ENCODE results near the gene ADGRG2. TPM values are rescaled to one million over a fixed set of nuclear protein-coding genes. Genes with fewer than 3 reads are reported as not detected.

The ADGRG2 gene
- total RNA-seq, 1 donor from 2014 or later, result 0.88 TPM

- DNase-seq (ENCODE audit: low read depth), result no peak
- Histone ChIP-seq H3K4me3 (ENCODE audit: low read depth, low read length) (no peak overlapping the region), H3K36me3 (ENCODE audit: control insufficient read depth, insufficient read depth, low read length) (no peaks in the 10 kb centered on the region), H3K27me3 (ENCODE audit: control insufficient read depth, insufficient read depth, low read length) (no peaks in the 10 kb centered on the region)
- no peak for TF ChIP-seq CTCF (IDR thresholded peaks at IDR 0.05; ENCODE audit: insufficient read depth, low read length, poor library complexity, severe bottlenecking)
These were observed 63.2 kb downstream of the ADGRG2 start for GRCh38 chrX:19059067-19059466.

- no peak for TF ChIP-seq CTCF (IDR thresholded peaks at IDR 0.05; ENCODE audit: insufficient read depth, low read length, poor library complexity, severe bottlenecking)
These were observed 64.4 kb downstream of the ADGRG2 start for GRCh38 chrX:19057856-19058255.

GRCh38 chrX:19049110-19049509, 73.2 kb downstream of the ADGRG2 start:
- Histone ChIP-seq H3K27me3 (ENCODE audit: control insufficient read depth, insufficient read depth, low read length) (no peaks in the 10 kb centered on the region), H3K4me3 (ENCODE audit: low read depth, low read length) (no peak overlapping the region)
- no peak for DNase-seq (ENCODE audit: low read depth)

More at GRCh38 chrX:19057856-19058255, 64.4 kb downstream of the ADGRG2 start:
- Histone ChIP-seq H3K27me3 (ENCODE audit: control insufficient read depth, insufficient read depth, low read length) (no peaks in the 10 kb centered on the region), H3K36me3 (ENCODE audit: control insufficient read depth, insufficient read depth, low read length) (no peaks in the 10 kb centered on the region), H3K4me3 (ENCODE audit: low read depth, low read length) (no peak overlapping the region)
- DNase-seq (ENCODE audit: low read depth), result no peak

GRCh38 chrX:19046343-19047215, 75.7 kb downstream of the ADGRG2 start:
- Histone ChIP-seq H3K4me3 (ENCODE audit: low read depth, low read length) (no peak overlapping the region), H3K27me3 (ENCODE audit: control insufficient read depth, insufficient read depth, low read length) (no peaks in the 10 kb centered on the region), H3K36me3 (ENCODE audit: control insufficient read depth, insufficient read depth, low read length) (no peaks in the 10 kb centered on the region)
- peak; percentile 31 for DNase-seq (ENCODE audit: low read depth)
- no peak for TF ChIP-seq CTCF (IDR thresholded peaks at IDR 0.05; ENCODE audit: insufficient read depth, low read length, poor library complexity, severe bottlenecking)

More at GRCh38 chrX:19049110-19049509, 73.2 kb downstream of the ADGRG2 start:
- TF ChIP-seq CTCF (IDR thresholded peaks at IDR 0.05; ENCODE audit: insufficient read depth, low read length, poor library complexity, severe bottlenecking), result no peak
- no peaks in the 10 kb centered on the region for H3K36me3 ChIP-seq (ENCODE audit: control insufficient read depth, insufficient read depth, low read length)

- H3K36me3 ChIP-seq (ENCODE audit: control insufficient read depth, insufficient read depth, low read length), result no peaks in the 10 kb centered on the region
- TF ChIP-seq CTCF (IDR thresholded peaks at IDR 0.05; ENCODE audit: insufficient read depth, low read length, poor library complexity, severe bottlenecking), result peak; percentile 10
- no peak for DNase-seq (ENCODE audit: low read depth)
- H3K27me3 ChIP-seq (ENCODE audit: control insufficient read depth, insufficient read depth, low read length), result no peaks in the 10 kb centered on the region
- no peak overlapping the region for H3K4me3 ChIP-seq (ENCODE audit: low read depth, low read length)
These were observed 81.9 kb downstream of the ADGRG2 start for GRCh38 chrX:19040373-19040772.

Data from kidney epithelial cell (primary cell).